CD4-positive, alpha-beta T cell treated with Interferon gamma for 1 hour (primary cell): ENCODE measurements around the gene BRME1.
A peak's percentile ranks its signal among the peaks of the same experiment; 100 is the strongest.

ENCODE experiments used
- DNase-seq: peaks from one replicate; pipeline ENCODE4 v3.0.0-alpha.2; 2020

Gene BRME1

DNA sequence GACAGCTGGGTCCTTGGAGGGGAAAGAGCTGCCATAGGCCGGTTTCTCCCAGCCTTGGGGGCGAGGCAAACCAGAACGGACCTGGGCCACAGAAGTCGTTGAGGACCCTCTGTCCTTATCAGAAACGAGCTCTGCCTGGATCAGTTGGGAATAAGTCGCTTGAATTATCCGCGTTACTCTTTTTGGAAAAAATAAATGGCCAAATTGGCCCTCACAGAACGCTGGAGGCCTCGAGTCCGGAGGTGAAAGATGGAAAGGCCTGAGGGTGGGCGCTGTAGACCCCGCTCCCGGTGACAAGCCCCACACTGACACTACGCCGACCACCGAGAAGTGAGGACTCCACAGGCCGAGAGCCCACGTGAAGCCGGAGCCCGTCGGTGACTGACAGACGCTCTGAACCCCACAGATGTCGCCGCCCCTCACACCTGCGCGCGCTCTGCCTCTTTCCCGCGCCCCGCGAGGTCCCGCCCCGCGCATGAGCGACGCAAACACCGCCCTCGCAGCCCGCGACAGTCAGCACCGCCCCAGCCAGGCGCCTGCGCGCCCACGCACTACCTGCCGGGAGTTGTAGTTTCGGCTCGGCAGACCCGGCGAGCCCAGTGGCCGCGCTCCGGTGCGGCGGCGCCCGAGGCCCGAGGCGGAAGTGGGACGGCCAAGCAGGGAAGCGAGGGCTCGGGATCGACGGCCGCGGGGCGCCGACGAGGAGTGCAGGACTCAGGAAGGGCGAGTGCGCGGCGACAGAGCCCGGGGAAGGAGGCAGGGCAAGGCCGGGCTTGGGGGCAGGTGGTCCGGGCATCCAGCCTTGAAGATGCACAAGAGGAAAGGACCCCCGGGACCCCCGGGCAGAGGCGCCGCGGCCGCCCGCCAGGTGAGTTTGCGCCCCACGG lies at the start of gene BRME1, which contains the start of gene CC2D1A:
Gene BRME1 (minus strand): TSS at position 484 of the 887 bp plus-strand sequence. CDS start 1,225 bp downstream, outside the sequence.
Gene CC2D1A (plus strand): TSS at position 568 of the 887 bp plus-strand sequence. CDS start 241 bp downstream, at position 809.
- peak; percentile 93 for DNase-seq

DNA sequence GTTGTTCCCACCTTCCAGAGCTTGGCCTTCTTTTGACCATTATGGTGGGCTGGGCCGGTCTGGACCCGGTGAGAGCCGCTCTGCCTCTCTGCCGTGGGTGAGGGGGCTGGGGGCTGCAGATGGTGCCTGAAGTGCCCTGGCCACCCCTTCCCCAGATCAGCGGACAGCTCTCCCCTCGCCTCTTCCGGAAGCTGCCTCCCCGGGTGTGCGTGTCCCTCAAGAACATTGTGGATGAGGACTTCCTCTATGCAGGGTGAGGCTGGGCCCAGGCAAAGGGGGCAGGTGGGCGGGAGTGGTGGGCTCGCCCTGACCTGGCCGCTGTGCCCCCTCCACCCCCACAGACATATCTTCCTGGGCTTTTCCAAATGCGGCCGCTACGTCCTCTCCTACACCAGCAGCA lies 48.3 kb upstream of the BRME1 start:
- no peak for DNase-seq

DNA sequence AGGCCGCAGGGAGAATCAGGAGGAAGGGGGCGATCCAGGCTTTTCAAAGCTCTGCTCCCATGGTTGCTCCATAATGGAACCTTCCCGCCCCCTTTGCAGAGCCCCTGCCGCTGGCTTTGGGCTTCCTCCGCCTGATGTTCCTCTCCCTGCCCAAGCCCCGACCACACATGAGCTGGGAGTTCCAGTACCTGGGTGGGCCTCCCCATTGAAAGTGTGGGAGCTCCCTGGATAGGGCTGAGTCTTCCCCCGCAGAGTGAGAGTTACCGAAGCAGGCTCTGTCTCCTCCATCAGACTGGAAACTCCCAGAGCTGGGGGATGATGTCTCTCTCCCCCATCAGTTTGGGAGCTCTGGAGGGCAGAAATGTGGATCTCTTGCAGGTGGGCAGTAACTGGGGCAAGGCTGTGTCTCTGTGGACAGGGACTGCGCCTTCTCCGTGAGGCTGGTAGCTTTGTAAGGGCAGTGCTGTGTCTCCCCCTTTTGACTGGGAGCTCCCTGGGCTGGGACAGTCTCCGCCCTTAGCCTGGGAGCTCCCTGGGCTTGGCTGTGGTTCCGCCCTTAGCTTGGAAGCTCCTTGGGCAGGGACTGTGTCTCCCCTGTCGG lies 47.1 kb upstream of the BRME1 start:
- DNase-seq: no peak

DNA sequence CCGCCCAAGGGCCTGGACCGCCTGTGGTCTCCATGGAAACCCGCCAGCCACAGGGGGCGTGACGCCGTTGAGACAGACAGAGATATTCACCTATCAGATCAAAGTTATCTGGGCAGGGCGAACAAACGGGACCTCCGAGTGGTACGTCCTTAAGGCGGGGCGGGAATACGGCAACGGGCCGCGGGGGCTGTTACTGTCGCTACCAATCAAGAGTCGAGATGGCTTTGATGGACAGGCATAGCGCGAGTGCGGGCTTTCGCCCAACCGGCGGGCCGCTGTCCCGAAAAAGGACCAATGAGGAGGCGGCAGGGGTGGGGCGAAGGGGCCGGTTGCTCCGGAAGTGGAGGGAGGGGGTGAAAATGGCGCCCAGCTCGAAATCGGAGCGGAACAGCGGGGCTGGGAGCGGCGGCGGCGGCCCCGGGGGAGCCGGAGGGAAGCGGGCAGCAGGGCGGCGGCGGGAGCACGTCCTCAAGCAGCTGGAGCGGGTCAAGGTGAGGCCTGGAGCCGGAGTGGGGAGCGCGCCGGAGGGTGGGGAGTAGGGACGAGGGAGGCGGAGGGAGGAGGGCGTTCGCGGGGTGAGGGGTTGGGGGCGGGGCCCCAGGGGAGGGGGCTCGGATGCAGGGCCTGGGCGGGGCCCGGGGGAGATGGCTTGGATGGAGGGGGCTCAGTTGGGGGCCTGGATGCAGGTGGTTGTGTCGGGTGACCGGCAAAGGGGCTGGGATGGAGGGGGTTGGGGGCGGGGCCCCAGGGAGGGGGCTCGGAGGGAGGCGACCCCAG lies 46.4 kb upstream of the BRME1 start, which contains the start of gene DCAF15:
Gene DCAF15 (plus strand): TSS at position 356 of the 777 bp plus-strand sequence. CDS start 4 bp downstream, at position 360.
- peak; percentile 100 for DNase-seq

DNA sequence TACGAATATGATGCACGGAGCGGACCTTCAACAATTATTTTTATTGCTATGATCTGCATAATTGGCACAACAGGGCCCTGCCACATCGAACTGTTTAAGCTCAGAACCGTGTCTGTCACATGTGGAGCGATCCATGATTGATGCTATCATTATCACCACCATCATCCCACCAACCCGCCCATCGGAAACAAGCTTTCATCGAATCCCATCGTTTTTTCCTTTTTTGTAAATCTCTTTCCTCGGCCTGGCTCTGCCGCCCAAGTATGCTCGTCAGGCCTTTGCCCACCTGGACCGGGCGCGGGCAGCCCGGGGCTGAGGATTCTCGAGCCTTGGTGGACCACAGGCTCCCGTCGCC lies 45.9 kb upstream of the BRME1 start:
- no peak for DNase-seq

DNA sequence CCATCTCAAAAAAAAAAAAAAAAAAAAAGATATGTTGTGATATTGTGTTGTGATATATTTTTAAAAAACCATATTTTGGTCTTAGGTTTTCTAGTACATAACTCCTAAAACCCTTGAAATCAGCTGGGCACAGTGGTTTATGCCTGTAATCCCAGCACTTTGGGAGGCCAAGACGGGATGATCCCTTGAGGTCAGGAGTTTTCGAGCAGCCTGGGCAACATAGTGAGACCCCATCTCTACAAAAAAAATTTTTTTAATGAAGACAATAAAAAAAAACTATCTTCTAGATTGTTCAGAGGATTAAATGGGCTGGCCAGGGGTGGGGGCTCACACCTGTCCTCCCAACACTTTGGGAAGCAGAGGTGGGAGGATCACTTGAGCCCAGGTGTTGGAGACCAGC lies 45.1 kb upstream of the BRME1 start:
- no peak for DNase-seq

DNA sequence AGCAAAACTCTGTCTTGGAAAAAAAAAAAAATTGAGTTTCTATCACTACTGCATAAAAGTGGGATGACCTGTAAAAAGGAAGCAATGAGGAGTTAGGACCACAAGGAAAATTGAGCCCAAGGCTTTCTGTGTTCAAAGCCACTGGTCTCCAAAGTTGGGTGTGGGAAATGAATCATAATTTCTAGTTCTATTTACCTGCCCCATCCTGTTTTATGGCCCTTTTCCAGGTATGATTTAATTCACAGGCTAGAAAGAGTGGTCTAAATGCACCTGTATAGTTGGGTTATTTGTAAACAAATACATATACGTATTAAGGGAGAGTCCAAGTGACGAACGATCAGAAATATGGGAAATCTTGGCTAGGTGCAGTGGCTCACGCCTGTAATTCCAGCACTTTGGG lies 40.5 kb upstream of the BRME1 start:
- no peak for DNase-seq

DNA sequence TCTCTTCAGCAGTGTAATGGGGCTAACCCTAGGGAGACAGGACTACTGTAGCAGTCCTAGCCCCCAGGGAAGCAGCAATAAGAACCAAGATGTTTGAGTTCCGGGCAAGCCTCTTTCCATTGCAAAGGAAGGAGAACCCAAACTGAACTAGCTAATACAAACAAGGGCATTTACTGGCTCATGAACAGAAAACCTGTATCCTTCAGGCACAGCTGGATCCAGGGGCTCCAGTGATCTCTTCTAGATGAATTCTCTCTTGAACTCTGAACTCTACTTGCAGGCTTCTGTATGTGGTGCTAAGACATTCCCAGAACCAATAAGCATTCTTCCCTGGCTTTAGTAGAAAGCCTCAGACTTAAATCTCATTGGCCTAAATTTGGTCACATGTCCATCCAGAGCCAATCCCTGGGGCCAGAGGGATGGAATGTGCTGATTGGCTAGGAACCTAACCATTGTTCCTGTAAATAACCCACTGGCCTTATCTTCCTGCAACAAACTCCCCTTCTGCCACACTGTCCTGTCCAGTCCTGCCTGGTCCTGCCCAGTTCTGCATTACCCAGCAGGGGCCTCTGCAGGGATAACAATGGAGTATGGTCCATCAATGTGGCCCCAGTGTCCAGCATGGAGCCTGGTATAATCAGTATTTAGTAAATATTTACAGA lies 36.2 kb upstream of the BRME1 start:
- DNase-seq: no peak

DNA sequence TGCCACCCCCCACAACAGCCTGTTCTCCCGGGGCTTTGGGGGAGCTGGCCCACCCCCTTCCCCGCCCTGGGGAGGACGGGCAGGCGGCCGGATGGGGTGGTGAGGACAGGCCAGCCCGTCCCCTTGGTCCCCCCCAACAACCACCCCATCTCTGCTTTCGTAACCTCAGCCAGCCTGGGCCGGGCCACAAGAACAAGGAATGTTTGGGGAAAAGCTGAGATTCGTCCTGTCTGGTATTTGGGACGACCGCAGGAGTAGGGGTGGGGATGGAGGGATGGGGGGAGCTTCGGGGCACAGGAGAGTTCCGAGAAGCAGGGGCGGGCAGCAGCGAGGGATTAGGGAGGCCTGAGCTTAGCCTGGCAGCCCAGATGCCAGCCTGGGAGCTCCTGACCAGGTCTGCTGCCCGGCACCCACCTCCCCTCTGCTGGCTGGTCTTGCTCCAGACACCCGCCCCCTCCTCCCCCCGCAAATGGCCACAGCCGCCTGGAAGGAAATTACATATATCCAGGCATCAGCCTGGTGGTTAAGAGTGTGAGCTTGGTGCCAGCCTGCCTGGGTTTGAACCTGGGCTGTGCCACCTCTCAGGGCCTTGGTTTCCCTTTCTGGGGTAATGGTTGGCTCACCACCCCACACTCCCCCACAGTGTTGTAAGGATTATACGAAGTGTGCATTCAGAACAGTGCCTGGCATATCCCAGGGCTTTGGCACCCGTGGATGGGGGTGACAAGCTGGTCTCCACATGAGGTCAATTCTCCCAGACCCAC lies 32.6 kb upstream of the BRME1 start, which contains the start of gene PODNL1:
Gene PODNL1 (minus strand): TSS at position 117 of the 764 bp plus-strand sequence. CDS start 236 bp downstream, outside the sequence.
- no peak for DNase-seq

DNA sequence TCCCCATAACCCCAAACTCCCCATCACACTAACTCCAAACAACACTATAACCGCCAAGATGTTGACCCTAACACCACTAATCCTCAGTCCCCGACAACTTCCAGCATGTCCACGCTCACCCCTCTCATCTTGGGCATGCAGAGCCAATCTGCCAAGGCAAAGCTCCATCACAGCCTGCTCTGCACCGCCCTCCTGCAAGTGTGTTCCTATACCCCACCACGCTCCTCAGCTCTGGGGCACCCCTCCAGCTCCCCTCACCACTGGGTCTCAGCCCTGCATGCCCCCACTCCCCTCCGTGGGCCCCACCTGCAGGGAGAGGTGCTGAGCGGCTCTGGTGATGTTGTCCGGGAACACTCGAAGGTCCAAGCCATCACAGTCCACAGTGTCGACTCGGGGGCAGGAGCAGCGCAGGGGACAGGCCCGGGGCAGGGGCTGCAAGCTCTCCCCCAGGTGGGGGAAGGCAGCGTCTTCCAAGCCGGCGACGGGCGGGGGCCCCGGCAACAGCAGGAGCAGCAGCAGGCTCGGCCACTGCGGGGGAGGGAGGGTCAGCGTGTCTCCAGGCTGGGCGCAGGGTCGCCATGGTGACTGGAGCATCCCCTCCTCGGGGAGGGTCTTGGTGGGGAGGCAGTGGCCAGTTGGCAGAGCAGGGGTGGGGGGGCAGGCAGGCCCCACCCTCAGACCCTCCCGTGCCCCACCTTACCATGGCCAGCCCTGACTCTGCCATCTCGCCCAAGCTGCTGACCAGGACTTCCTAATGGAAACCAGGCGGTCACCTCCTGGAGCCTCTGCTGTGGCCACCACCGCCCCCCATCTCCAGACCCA lies 31.8 kb upstream of the BRME1 start:
- no peak for DNase-seq

DNA sequence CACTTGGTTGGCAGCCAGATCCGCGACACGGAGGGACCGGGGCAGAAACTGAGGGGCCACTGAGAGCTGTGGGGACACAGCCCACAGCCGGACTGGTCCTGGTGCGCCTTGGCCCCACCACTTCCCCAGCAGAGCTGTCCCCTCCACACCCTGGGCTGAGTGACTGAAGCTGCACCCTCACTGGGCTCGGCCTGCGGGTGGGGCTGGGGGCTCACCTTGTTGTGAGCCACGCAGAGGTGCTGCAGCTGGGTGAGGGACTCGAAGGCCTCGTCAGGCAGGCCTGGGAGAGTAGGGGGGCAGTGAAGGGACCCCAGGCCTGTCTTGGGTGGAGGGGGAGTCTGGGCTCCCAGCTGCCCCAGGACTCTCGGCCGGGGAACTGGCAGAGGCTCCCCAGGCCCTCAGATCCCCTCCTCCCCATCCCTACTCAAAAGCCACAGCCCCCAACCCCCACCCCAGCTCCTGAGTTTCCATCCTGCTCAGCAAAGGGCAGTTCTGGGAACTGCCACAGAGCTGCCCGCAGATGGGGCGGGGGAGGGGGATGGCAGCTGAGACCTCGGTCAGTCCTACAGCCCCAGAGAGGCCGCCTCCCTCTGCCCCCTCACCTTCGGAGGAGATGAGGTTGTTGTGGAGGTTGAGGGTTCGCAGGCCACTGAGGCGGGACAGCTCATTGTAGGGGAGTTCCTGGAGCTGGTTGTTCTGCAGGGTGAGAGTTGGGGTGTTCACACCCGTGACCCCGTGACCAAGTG lies 30.0 kb upstream of the BRME1 start:
- DNase-seq: no peak

DNA sequence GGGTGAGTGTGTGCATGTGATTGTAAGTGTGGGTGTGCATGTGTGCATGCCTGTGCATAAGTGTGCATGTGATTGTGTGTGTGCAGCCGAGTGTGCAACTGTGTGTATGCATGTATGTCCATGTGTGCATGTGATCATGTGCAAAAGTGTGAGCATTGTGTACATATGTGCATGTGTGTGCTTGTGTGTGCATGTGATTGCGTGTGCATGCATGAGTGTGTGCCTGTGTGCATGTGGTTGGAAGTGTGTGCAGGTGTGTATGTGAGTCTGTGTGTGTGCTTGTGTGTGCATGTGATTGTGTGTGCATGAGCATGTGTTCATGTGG lies 28.8 kb upstream of the BRME1 start:
- no peak for DNase-seq

DNA sequence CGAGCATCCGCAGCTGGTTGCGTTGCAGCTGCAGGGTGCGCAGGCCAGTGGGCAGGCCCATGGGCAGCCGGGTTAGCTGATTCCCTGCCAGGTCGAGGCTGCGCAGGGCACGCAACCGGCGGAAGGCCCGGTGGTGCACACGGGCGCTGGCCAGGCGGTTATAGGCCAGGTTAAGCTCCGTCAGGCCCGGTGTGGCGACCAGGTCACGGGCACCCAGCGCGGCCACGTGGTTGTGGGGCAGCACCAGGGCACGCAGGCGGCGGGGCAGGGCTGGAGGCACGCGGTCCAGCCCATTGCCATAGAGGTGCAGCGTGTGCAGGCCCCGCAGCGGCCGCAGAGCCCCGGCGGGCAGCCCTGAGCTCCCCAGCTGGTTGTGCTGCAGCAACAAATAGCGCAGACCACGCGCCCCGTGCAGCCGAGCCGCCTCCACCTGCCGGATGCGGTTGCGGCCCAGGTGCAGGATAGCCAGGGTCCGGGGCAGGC lies 27.0 kb upstream of the BRME1 start:
- DNase-seq: no peak

DNA sequence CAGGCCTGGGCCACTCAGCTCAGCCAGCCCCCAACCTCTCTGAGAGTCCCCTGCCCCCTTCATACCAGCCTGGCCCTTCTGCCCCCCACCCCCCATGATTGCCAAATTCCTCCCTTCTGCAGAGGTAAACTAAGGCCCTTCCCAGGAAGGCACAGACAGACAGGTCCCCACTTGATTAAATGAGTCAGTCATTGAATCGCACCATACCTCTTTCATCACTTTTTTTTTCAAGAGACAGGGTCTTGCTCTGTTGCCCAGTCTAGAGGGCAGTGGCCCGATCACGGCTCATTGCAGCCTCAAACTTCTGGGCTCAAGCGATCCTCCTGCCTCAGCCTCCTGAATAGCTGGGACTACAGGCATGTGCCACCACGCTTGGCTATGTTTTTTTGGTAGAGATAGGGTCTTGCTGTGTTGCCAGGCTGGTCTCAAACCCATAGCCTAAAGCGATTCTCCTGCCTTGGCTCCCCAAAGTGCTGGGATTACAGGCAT lies 26.3 kb upstream of the BRME1 start:
- DNase-seq: no peak

DNA sequence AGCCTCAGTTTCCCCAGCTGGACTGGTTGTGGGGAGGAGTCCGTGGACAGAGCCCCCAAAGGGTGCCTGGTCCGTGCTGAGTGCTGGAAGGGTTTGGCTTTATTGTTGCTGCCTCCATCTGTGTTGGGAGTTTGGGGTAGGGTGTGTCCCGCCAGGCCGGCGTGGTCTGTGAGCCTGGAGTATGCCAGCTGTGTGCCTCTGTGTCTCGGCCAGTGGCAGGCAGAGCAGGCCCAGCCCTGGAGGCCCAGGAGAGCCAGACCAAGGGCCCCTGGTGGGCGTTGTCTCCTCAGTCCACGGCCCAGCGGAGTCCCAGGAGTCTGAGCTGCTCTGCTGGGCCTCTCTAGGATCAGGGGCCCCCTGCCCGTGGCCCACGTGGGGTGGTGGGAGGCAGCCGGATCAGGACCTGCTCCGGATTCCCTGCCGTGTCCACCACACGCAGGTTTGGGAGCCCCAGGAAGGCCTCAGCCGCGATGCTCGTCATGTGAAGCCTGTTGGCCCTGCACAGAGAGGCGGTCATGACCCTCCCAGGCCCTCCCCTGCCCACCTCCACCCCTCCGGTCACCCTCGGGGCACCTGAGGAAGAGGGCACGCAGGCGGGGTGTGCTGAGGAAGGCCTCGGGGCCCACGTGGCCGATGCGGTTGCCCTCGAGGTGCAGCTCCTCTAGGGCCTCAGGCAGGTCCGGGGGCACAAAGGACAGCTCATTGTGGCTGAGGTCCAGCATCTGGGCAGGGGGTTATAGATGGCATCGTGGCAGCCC lies 25.7 kb upstream of the BRME1 start:
- no peak for DNase-seq

DNA sequence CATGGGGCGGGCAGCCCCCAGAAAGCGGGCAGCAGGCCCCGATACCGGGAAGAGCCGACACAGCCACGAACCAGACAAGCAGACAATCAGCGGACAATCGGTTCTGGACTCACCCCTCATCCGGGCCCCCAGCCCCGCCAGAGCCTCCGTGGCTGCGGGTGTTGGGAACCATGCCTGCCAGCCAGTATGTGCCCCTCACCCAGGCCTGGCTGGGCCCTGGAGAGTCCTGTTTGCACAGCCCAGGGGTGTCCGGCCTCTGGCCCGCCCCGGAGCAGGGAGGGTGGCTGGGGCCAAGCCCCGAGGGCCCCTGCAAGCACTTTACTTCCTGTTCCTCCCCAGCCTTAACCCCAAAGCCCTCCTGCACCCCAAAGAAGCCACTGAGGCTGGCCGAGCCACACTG lies 24.5 kb upstream of the BRME1 start:
- no peak for DNase-seq

DNA sequence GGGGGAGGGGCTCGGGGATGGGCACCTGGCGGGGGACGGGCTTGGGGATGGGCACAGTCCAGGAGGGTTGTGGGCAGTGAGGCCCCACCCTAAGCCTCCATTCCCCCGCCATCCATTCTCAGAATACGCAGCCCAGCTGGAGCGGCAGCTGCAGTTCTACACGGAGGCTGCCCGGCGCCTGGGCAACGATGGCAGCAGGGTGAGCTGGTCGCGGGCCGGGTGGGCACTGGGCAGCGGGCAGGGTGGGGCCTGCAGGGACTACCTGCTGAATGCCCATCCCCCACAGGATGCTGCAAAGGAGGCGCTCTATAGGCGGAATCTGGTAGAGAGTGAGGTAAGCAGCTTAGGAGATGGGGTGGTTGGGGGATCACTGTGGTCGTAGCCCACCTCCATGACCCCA lies 24.0 kb upstream of the BRME1 start:
- no peak for DNase-seq

DNA sequence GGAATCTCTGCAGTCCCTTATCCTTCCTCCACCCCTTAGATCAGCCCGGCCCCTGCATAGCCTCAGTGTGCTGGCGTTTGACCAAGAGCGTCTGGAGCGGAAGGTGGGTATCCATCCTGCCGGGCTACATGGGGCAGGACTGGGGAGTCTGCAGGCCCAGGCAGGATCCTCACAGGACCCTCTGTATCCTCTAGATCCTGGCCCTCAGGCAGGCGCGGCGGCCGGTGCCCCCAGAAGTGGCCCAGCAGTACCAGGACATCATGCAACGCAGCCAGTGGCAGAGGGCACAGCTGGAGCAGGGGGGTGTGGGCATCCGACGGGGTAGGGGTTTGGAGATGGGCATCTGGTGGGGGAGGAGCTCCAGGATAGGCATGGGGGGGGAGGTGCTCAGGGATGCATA lies 23.4 kb upstream of the BRME1 start:
- DNase-seq: no peak

DNA sequence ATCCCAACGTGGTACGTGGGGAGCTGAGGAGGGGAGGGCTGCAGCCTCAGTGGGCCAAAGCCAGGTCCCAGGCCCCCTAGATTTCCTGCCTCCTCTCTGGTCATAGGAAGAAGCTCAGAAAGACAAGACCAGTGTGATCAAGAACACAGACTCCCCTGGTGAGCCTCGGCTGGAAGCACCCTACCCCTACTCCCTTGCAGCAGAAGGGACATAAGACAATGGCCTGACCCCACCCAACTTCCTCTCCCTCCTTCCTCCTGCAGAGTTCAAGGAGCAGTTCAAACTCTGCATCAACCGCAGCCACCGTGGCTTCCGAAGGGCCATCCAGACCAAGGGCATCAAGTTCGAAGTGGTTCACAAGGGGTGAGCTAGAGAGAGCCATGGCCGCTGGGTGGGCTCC lies 20.8 kb upstream of the BRME1 start:
- no peak for DNase-seq
